Mucosa of stomach (tissue), 1 donor: Measurements from ENCODE around the gene SMAD6.

Experiments used
- H3K27me3 ChIP-seq: one replicate; pipeline ENCODE4 v1.7.0; 2013; ENCODE audit warnings: mild to moderate bottlenecking, low read length; ENCODE audit not compliant: control insufficient read depth, insufficient read depth
- H3K36me3 ChIP-seq: one replicate; pipeline ENCODE4 v1.7.0; 2013; ENCODE audit warnings: low read length; ENCODE audit not compliant: control insufficient read depth, insufficient read depth
- H3K4me1 ChIP-seq: one replicate; pipeline ENCODE4 v1.7.0; 2013; ENCODE audit warnings: mild to moderate bottlenecking, low read length; ENCODE audit not compliant: control insufficient read depth, insufficient read depth
- H3K4me3 ChIP-seq: one replicate; pipeline ENCODE4 v1.7.0; 2013; ENCODE audit warnings: low read length
- H3K9ac ChIP-seq: one replicate; pipeline ENCODE4 v1.7.0; 2013; ENCODE audit warnings: mild to moderate bottlenecking, low read length, moderate library complexity
- H3K9me3 ChIP-seq: one replicate; pipeline ENCODE4 v1.7.0; 2013; ENCODE audit warnings: mild to moderate bottlenecking, low read length, moderate library complexity; ENCODE audit not compliant: control insufficient read depth
- donor health status: Pancreatic carcinoma.

Gene SMAD6

GRCh38 chr15:66698318-66698961, 3.6 kb upstream of the SMAD6 start:
- Histone ChIP-seq H3K9ac (no peak overlapping the region), H3K4me1 (peaks cover 8% of the 10 kb centered on the region), H3K27me3 (no peaks in the 10 kb centered on the region)

DNA sequence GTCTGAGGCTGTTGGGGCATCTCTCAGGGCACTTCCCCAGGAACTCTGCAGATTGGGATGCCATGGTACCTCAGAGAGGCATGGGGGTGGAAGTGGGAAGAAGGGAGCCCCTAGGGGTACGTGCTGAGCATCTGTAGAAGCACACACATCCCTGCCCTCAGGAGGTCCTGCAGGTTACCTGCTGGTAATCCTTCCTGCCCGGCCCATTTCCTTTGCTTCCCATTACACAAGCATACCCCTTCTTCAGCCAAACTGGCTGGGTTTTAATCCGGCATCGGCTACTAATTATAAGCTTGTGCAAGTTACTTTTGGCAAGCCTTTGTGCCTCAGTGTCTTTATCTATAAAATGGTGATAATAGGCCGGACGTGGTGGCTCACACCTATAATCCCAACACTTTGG, 3.1 kb upstream of the SMAD6 start:
- no peaks in the 10 kb centered on the region for H3K9me3 ChIP-seq
- no peak overlapping the region for H3K9ac ChIP-seq
- H3K36me3 ChIP-seq: no peaks in the 10 kb centered on the region
- no peaks in the 10 kb centered on the region for H3K27me3 ChIP-seq
- no peak overlapping the region for H3K4me3 ChIP-seq
- peaks cover 8% of the 10 kb centered on the region for H3K4me1 ChIP-seq

More at GRCh38 chr15:66698318-66698961, 3.6 kb upstream of the SMAD6 start:
- H3K36me3 ChIP-seq: no peaks in the 10 kb centered on the region
- no peak overlapping the region for H3K4me3 ChIP-seq
- H3K9me3 ChIP-seq: no peaks in the 10 kb centered on the region

- H3K36me3 ChIP-seq: no peaks in the 10 kb centered on the region
- H3K4me3 ChIP-seq: no peak overlapping the region
- no peaks in the 10 kb centered on the region for H3K27me3 ChIP-seq
- H3K9me3 ChIP-seq: no peaks in the 10 kb centered on the region
- H3K4me1 ChIP-seq: peaks cover 16% of the 10 kb centered on the region
- H3K9ac ChIP-seq: peak overlapping the region; percentile 18
Measured at GRCh38 chr15:66700412-66700801, 1.6 kb upstream of the SMAD6 start.

DNA sequence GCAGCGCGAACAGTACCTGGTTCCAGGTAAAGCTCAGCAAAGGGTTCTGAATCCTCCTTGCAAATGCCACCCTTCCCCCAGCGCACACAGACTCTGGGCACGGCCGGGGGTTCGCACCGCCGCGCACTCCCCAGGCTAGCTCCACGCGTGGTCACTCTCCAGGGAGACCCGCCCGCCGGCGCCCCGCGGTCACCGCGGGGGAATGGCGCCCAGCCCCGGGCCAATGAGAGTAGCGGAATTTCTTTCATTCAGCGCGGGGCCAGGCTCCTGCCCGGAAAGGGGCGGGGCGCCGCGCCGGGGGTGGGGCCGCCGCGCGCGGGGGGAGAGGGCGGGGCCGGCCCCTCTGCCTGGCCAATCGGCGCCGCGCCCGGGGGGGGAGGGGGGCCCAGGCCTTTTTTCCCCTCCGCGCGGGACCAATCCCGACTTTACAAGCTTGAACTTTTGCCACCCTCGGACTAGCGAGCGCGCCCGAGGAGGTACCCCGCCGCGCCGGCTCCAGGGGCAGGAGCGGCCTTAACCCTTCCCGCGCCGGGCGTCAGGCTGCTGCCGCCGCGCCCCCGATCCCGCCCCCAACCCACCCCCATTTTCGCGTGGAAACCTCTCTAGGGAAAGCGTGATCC, 1.1 kb upstream of the SMAD6 start:
- no peaks in the 10 kb centered on the region for H3K27me3 ChIP-seq
- H3K9me3 ChIP-seq: no peaks in the 10 kb centered on the region
- H3K4me1 ChIP-seq: peaks cover 21% of the 10 kb centered on the region
- no peaks in the 10 kb centered on the region for H3K36me3 ChIP-seq
- H3K4me3 ChIP-seq: no peak overlapping the region
- H3K9ac ChIP-seq: peak overlapping the region; percentile 18

- H3K9ac ChIP-seq: peak overlapping the region; percentile 11
- H3K9me3 ChIP-seq: no peaks in the 10 kb centered on the region
- H3K36me3 ChIP-seq: no peaks in the 10 kb centered on the region
- H3K4me1 ChIP-seq: peaks cover 27% of the 10 kb centered on the region
- no peaks in the 10 kb centered on the region for H3K27me3 ChIP-seq
- H3K4me3 ChIP-seq: peak overlapping the region; percentile 71
Measured at GRCh38 chr15:66701422-66702034, 508 bp upstream of the SMAD6 start.

GRCh38 chr15:66702787-66703539, 927 bp downstream of the SMAD6 start:
- peak overlapping the region; percentile 65 for H3K9ac ChIP-seq
- H3K27me3 ChIP-seq: no peaks in the 10 kb centered on the region
- H3K36me3 ChIP-seq: no peaks in the 10 kb centered on the region
- peak overlapping the region; percentile 71 for H3K4me3 ChIP-seq
- H3K9me3 ChIP-seq: no peaks in the 10 kb centered on the region
- peaks cover 42% of the 10 kb centered on the region for H3K4me1 ChIP-seq

DNA sequence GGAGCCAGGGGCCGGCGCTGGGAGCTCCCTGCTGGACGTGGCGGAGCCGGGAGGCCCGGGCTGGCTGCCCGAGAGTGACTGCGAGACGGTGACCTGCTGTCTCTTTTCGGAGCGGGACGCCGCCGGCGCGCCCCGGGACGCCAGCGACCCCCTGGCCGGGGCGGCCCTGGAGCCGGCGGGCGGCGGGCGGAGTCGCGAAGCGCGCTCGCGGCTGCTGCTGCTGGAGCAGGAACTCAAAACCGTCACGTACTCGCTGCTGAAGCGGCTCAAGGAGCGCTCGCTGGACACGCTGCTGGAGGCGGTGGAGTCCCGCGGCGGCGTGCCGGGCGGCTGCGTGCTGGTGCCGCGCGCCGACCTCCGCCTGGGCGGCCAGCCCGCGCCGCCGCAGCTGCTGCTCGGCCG, 1.5 kb downstream of the SMAD6 start:
- peak overlapping the region; percentile 65 for H3K9ac ChIP-seq
- no peaks in the 10 kb centered on the region for H3K27me3 ChIP-seq
- H3K36me3 ChIP-seq: no peaks in the 10 kb centered on the region
- no peaks in the 10 kb centered on the region for H3K9me3 ChIP-seq
- no peak overlapping the region for H3K4me3 ChIP-seq
- peaks cover 40% of the 10 kb centered on the region for H3K4me1 ChIP-seq

DNA sequence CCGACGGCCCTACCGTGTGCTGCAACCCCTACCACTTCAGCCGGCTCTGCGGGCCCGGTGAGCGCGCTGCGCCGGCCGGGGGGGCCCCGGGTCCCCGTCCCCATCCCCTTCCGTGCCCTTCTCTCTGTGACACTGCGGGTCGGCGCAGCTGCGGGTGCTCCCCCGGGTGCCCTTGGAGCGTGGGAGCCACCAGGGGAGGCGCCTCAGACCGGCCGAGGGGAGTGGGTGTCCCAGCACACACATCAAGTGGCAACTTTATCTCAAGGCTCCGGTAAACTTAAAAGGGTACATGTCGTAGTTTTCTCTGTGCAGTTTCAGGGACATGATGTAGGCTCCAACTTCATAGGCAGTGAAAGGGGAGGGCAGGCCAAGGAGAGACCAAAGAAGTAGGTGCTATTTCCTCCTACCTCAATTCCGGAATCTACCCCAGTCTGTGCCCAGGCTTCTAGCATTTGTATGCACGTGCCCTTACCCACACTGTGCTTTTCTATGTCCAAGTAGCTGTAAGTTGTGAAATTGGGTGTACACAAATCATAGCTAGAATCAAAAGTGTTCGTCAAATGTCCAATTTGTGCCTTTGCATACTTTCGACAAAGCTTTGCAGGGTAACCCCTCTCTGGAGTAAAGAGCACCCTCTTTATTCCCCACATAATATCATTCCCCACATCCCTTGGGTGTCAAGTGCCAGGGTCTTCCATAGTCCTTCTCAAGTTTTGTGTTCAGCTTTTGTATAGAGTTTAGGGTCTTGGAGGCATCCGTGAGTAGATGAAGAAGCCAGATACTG, 2.2 kb downstream of the SMAD6 start:
- H3K4me3 ChIP-seq: peak overlapping the region; percentile 15
- H3K9ac ChIP-seq: peak overlapping the region; percentile 59
- peaks cover 38% of the 10 kb centered on the region for H3K4me1 ChIP-seq
- no peaks in the 10 kb centered on the region for H3K9me3 ChIP-seq
- no peaks in the 10 kb centered on the region for H3K36me3 ChIP-seq
- no peaks in the 10 kb centered on the region for H3K27me3 ChIP-seq

DNA sequence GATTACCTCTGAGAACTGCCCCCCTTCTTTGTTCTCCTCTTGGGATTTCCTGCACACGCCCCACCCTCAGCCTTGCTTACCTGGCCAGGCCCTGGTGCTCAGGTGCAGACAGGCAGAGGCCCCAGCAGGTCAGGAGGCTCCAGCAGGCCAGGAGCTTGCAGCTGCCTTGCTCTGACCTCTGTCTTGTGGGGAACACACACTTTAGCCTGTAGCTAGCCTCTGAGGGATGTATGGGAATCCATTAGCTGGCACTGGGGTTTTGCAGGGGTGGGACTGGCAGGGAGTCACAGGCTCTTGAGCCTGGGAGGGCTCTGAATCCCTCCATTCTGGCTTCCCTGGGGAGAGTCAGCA, 2.7 kb downstream of the SMAD6 start:
- no peaks in the 10 kb centered on the region for H3K36me3 ChIP-seq
- H3K27me3 ChIP-seq: no peaks in the 10 kb centered on the region
- H3K4me1 ChIP-seq: peaks cover 38% of the 10 kb centered on the region
- peak overlapping the region; percentile 59 for H3K9ac ChIP-seq
- H3K4me3 ChIP-seq: peak overlapping the region; percentile 15
- no peaks in the 10 kb centered on the region for H3K9me3 ChIP-seq

DNA sequence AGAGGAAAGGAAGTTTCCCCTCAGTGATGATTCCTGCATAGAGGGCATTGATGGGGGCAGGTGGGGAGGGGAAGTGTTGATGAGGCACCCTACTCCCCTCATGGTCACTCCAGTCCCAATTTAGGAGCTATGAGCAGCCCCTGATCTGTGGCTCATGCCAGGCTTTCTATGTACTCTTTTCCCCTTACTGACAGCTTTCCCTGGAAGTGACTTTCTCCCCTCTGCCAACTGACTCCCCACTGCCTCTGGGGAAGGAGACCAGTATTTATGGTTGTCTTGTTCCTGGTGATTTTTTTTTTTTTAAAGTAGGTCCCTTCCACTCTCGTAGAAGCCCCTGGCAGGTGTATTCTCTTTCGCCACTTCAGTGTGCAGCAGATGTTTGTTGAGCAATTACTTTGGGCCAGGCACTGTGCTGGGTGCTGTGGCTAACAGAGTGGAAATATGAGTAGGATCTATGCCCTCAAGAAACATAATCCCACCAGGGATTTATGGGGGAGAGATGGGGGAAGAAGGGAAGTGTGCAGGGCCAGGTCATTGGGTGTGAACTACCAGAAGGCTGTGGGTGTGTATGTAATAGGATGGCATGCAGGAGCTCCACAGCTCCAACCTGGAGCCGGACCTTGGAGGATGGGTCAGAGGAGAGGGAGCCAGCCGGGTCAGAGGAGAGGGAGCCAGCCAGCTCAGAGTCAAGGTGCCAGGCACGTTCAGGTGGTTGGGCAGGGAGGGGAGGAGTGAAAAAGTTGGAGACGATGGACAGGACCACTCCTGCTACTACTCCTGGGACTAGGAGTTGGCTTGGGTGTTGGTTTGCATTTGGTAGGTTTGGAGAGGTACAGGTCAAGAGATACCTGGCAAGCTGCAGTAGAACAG, 3.5 kb downstream of the SMAD6 start:
- H3K4me3 ChIP-seq: peak overlapping the region; percentile 1

DNA sequence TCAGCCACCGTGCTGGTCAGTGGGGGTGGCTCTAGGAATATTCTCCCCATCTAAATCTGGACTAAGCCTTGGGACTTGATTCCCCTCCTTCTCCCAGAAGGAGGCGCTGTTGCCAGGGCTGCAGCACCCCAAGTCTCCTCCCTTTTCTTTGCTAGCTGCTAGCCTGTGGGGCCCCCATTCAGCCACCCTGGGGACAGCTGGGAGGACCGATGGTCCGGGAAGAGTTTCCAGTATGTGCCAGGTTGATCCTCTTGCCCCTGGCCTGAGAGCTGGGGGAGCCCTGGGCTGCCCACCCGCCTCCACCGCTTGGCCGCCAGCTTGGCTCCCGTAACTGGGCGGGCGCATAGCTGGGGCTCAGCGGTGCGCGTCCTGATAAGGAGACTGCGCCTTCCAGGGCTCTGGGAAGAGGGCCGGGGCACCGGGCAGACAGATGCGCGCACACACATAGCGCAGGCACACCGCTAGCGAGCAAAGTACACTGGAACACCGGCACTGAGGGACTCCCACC, 4.2 kb downstream of the SMAD6 start:
- H3K36me3 ChIP-seq: no peaks in the 10 kb centered on the region
- H3K27me3 ChIP-seq: no peaks in the 10 kb centered on the region
- peak overlapping the region; percentile 1 for H3K4me3 ChIP-seq
- peaks cover 38% of the 10 kb centered on the region for H3K4me1 ChIP-seq
- H3K9me3 ChIP-seq: no peaks in the 10 kb centered on the region
- H3K9ac ChIP-seq: no peak overlapping the region

More for the DNA sequence above, 3.5 kb downstream of the SMAD6 start:
- peaks cover 38% of the 10 kb centered on the region for H3K4me1 ChIP-seq
- no peaks in the 10 kb centered on the region for H3K9me3 ChIP-seq
- no peaks in the 10 kb centered on the region for H3K36me3 ChIP-seq
- H3K27me3 ChIP-seq: no peaks in the 10 kb centered on the region
- H3K9ac ChIP-seq: peak overlapping the region; percentile 59
